Measurements from ENCODE around the gene SDHAF2.

DNA sequence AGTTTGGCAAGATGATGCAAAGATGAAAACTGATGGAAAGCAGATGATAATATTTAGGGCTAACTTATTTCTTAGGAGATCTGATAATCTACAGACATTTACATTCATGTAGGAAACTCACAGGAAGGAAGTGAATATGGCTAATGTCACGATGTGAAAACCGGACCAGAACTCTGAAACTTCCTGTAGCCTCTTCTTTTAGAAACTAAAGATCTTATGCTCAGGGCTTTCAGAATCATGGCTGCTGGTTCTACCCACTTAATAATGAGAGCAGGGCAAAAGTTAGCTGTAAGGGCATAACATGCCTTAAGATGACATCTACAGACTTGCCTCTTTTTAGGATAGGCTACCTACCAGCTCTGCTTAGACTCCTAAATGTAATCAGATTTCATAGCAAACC is 15.4 kb upstream of the SDHAF2 start:
- TF ChIP-seq, protein P1, sequence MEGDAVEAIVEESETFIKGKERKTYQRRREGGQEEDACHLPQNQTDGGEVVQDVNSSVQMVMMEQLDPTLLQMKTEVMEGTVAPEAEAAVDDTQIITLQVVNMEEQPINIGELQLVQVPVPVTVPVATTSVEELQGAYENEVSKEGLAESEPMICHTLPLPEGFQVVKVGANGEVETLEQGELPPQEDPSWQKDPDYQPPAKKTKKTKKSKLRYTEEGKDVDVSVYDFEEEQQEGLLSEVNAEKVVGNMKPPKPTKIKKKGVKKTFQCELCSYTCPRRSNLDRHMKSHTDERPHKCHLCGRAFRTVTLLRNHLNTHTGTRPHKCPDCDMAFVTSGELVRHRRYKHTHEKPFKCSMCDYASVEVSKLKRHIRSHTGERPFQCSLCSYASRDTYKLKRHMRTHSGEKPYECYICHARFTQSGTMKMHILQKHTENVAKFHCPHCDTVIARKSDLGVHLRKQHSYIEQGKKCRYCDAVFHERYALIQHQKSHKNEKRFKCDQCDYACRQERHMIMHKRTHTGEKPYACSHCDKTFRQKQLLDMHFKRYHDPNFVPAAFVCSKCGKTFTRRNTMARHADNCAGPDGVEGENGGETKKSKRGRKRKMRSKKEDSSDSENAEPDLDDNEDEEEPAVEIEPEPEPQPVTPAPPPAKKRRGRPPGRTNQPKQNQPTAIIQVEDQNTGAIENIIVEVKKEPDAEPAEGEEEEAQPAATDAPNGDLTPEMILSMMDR (IDR thresholded peaks at IDR 0.05): no peak
- no peak for TF ChIP-seq POLR2A (IDR thresholded peaks at IDR 0.05)

Measured in heart left ventricle (tissue), 13 donors.